CD4-positive, alpha-beta T cell treated with Interleukin-17A for 4 hours (primary cell): ENCODE measurements around the gene LCN10.
A peak's percentile ranks its signal among the peaks of the same experiment; 100 is the strongest.
"Not testable (repeated sequence)": the region's sequence is repeated elsewhere in the genome, so short reads cannot be mapped to it uniquely, and the experiment has no call there.

ENCODE experiments used
- DNase-seq: peaks from one replicate; pipeline ENCODE4 v3.0.0-alpha.2; 2020; ENCODE audit warnings: mixed read lengths

LCN10 gene

DNA sequence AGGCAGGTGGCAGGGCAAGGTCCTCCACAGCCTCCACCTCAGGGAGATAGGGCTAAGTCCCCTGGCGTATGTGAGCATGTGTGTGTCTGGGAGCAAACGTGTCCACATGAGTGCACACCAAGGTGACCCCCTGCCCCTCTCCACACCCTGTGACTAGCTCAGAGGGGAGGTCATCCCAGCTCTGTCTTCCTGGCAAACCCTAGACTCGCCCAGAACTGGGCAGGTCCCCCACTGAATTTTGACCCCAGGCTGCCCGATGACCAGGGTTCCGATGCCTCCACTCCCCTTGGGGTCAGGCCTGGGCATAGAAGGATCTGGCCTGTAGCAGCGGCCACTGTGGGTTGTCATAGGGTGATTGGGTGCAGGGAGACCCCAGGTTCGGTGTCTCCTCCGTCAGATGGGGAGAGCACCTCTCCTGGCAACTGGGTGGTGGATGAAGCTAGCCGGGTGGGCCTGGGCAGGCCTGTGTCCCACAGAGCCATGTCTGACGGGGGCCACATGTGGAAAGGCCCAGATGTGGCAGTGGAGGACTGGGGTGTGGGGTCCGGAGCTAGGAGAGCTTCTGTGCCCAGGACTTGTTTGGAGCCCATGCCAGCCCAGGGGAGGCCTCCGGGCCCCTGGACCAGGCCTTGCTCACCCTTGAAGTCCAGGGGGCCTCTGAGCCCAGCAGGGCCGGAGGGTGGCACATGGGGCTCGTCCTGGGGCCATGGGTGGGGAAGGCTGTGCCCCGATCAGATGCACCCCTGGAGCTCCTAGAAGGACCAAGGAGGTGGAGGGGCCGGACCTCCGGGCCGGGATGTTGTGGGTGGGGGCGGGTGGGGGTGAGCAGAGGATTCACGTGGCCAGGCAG, 24.2 kb downstream of the LCN10 start:
- no peak for DNase-seq

GRCh38 chr9:136717399-136717798, 25.3 kb downstream of the LCN10 start:
- DNase-seq: no peak

DNA sequence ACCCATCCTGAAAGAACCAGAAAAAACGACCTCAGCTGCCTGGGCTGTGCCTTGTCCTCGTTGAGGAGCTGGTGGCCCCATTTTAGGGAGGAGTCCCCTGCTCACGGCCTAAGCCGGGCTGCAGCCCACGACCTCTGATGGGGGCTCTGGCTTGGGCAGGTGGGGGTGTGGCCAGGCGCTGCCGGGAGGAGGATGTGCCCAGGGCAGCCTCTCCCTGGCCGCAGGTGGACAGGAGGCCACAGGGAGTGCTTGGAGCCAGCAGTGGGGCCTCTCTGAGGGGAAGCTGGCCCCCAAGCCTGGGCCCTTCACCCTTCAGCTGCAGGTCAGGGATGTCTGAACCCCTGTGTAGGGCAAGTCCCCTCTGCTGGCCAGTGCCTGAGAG, 27.9 kb downstream of the LCN10 start:
- DNase-seq: no peak

DNA sequence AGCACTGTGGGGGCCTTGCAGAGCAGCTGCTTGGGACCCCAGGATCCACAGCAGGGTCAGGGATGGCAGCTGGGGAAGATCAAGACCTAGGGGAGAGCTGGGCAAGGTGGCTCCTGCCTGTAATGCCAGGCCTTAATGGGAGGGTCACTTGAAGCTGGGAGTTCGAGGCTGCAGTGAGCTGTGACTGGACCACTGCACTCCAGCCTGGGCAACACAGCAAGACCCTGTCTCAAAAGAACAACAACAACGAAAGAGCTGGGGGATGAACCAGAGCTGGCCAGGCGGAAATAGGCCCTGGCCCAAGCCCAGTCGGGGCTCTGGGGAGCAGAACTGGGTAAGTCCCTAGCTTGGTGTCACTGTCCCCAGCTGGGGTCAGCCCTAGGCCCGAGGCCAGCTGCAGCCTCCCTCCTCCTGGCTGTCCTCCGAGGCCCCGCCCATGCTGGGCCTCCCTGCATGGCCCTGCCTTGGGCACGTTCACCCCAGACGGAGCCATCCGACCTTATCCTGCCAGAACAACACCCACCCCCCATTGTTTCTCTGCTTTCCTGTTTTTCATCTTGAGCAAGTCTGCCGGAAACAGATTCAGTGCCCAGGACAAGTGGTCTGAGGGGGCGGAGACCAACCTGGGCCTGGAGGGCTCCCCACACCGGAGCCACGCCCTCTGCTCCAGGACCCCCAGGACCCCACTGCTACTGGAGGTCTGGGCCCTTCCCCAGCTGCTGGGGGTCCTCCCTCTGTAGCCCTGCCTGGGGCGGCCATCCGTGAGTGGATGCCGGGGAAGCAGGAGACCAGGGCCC, 28.4 kb downstream of the LCN10 start:
- DNase-seq: no peak

- no peak for DNase-seq
Measured at GRCh38 chr9:136713550-136713949, 29.2 kb downstream of the LCN10 start.

- DNase-seq: no peak
Measured at GRCh38 chr9:136712690-136713544, 29.8 kb downstream of the LCN10 start.

- peak; percentile 38 for DNase-seq
Measured at GRCh38 chr9:136711751-136712689, 30.7 kb downstream of the LCN10 start, which contains the start of gene DIPK1B. Gene DIPK1B, plus strand, starts transcription at chr9:136712572. Its CDS starts 94 bp downstream, at chr9:136712666.

GRCh38 chr9:136711219-136711648, 31.5 kb downstream of the LCN10 start:
- DNase-seq: not testable (repeated sequence)

- DNase-seq: no peak
Measured at GRCh38 chr9:136710543-136710942, 32.2 kb downstream of the LCN10 start.

- DNase-seq: no peak
Measured at GRCh38 chr9:136709454-136710109, 33.2 kb downstream of the LCN10 start.

DNA sequence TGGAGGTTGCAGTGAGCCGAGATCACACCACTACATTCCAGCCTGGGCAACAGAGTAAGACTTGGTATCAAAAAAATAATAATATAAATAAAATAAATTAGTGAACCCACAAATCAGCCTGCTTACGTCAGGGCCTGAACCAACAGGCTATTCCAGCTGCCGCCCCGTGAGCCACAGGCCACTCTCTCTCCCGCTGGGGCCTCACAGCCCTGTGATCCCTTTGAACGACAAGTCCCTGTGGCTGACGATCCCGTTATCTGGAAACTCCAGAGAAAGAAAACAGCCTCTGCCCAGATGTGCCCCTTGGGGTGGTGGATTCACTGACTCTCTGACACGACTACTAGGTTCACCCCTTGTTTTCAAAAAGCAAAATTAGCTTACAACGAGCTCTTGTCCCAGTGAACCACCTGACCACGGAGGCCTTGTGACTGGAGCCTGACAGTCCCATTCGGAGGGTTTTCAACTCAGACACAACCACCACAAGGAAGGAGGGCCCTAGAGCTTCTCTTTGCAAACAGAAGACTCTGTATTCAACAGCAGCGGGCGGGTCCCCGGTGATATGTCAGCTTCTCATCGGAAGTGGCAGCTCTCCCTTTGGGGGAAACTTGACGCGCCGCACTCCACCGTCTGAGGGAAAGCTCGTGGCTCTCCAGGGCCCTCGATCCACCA, 34.8 kb downstream of the LCN10 start:
- DNase-seq: no peak

- DNase-seq: no peak
Measured at GRCh38 chr9:136707011-136707410, 35.7 kb downstream of the LCN10 start.

DNA sequence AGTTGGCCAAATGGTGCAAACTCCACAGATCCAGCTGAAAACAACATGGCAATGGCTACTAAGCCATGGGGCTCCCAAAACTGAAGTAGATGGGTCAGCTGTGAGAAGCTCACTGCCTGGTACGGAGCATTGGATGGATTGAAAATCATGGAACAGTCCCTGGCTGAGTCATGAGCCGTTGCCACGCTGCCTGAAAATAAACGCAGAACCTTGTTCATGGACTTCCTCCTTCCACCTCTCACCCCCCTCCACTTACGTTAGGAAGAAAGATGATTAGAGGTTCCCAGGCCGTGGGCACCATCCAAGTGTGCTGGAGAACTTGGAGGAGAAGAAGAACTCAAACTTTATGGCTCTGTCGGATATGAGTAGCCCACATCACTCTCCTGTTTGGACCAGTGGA, 37.2 kb downstream of the LCN10 start:
- no peak for DNase-seq

DNA sequence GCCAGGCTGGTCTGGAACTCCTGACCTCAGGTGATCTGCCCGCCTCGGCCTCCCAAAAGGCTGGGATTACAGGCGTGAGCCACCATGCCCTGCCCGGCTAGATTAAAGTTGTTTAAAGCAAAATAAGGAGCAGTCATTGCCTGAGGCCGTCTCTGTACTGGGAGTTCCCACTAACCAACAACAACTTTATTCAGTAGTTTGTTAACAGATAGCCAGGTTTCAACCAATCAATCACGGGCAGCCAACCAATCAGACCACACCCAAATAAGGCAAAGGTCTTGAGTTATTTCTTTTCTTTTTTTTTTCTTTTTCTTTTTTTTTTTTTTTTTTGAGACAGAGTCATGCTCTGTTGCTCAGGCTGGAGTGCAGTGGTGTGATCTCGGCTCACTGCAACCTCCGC, 38.0 kb downstream of the LCN10 start:
- not testable (repeated sequence) for DNase-seq

DNA sequence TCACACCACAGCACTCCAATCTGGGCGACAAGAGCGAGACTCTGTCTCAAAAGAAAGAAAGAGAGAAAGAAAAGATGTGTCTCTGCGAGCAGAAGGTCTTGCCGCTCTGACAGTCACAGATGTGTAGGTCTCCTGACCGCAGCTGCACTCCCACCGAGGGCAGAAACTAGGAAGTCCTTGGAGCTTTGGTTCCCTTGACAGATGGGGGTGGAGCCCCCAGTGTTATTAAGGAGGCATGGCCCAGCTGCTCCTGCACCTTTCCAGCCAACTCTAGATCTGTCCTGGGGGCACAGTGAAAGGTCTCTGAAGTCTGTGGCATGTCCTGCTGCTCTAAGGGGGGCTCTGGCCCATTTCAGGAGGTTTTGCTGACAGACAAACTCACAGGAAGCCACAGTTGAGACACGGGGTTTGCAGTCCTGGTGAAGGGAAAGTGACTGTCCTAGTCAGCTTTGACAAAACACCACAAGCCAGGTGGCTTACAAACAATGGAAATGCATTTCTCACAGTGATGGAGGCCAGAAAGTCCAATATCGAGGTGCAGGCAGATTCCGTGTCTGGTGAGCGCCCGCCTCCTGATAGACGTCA, 39.4 kb downstream of the LCN10 start:
- no peak for DNase-seq

GRCh38 chr9:136701668-136702053, 41.1 kb downstream of the LCN10 start:
- DNase-seq: no peak

GRCh38 chr9:136700959-136701667, 41.6 kb downstream of the LCN10 start:
- peak; percentile 40 for DNase-seq

- DNase-seq: no peak
Measured at GRCh38 chr9:136700304-136700703, 42.4 kb downstream of the LCN10 start.

- no peak for DNase-seq
Measured at GRCh38 chr9:136698635-136699246, 44.0 kb downstream of the LCN10 start.
